ENCODE data around the gene IL16.

The IL16 gene

GRCh38 chr15:81244306-81244705, 47.6 kb downstream of the IL16 start:
- no peaks in the 10 kb centered on the region for H3K4me1 ChIP-seq (ENCODE audit: control insufficient read depth, insufficient read depth, low read length)
- no peaks in the 10 kb centered on the region for H3K9me3 ChIP-seq (ENCODE audit: control insufficient read depth, insufficient read depth, low read length)
- H3K4me3 ChIP-seq (ENCODE audit: low read depth, low read length) = no peak overlapping the region
- no peaks in the 10 kb centered on the region for H3K27me3 ChIP-seq (ENCODE audit: control insufficient read depth, insufficient read depth, low read length)
- H3K36me3 ChIP-seq (ENCODE audit: control insufficient read depth, insufficient read depth, low read length) = no peaks in the 10 kb centered on the region
- H3K9ac ChIP-seq (ENCODE audit: low read depth, low read length) = no peak overlapping the region

GRCh38 chr15:81253846-81254245, 57.2 kb downstream of the IL16 start:
- no peak overlapping the region for H3K4me3 ChIP-seq (ENCODE audit: low read depth, low read length)
- H3K36me3 ChIP-seq (ENCODE audit: control insufficient read depth, insufficient read depth, low read length) = no peaks in the 10 kb centered on the region
- H3K4me1 ChIP-seq (ENCODE audit: control insufficient read depth, insufficient read depth, low read length) = no peaks in the 10 kb centered on the region
- H3K9ac ChIP-seq (ENCODE audit: low read depth, low read length) = no peak overlapping the region
- no peaks in the 10 kb centered on the region for H3K9me3 ChIP-seq (ENCODE audit: control insufficient read depth, insufficient read depth, low read length)
- no peaks in the 10 kb centered on the region for H3K27me3 ChIP-seq (ENCODE audit: control insufficient read depth, insufficient read depth, low read length)

- H3K4me1 ChIP-seq (ENCODE audit: control insufficient read depth, insufficient read depth, low read length) = no peaks in the 10 kb centered on the region
- no peak overlapping the region for H3K9ac ChIP-seq (ENCODE audit: low read depth, low read length)
- no peaks in the 10 kb centered on the region for H3K9me3 ChIP-seq (ENCODE audit: control insufficient read depth, insufficient read depth, low read length)
- no peaks in the 10 kb centered on the region for H3K27me3 ChIP-seq (ENCODE audit: control insufficient read depth, insufficient read depth, low read length)
- H3K4me3 ChIP-seq (ENCODE audit: low read depth, low read length) = no peak overlapping the region
- H3K36me3 ChIP-seq (ENCODE audit: control insufficient read depth, insufficient read depth, low read length) = no peaks in the 10 kb centered on the region
Observed at GRCh38 chr15:81254277-81254915, 57.7 kb downstream of the IL16 start.

GRCh38 chr15:81254916-81255290, 58.2 kb downstream of the IL16 start:
- no peak overlapping the region for H3K4me3 ChIP-seq (ENCODE audit: low read depth, low read length)
- H3K4me1 ChIP-seq (ENCODE audit: control insufficient read depth, insufficient read depth, low read length) = no peaks in the 10 kb centered on the region
- H3K36me3 ChIP-seq (ENCODE audit: control insufficient read depth, insufficient read depth, low read length) = no peaks in the 10 kb centered on the region
- no peaks in the 10 kb centered on the region for H3K9me3 ChIP-seq (ENCODE audit: control insufficient read depth, insufficient read depth, low read length)
- H3K27me3 ChIP-seq (ENCODE audit: control insufficient read depth, insufficient read depth, low read length) = no peaks in the 10 kb centered on the region
- no peak overlapping the region for H3K9ac ChIP-seq (ENCODE audit: low read depth, low read length)

GRCh38 chr15:81255315-81255957, 58.8 kb downstream of the IL16 start:
- Histone ChIP-seq H3K27me3 (ENCODE audit: control insufficient read depth, insufficient read depth, low read length) (no peaks in the 10 kb centered on the region), H3K9ac (ENCODE audit: low read depth, low read length) (no peak overlapping the region), H3K9me3 (ENCODE audit: control insufficient read depth, insufficient read depth, low read length) (no peaks in the 10 kb centered on the region), H3K36me3 (ENCODE audit: control insufficient read depth, insufficient read depth, low read length) (no peaks in the 10 kb centered on the region), H3K4me3 (ENCODE audit: low read depth, low read length) (no peak overlapping the region), H3K4me1 (ENCODE audit: control insufficient read depth, insufficient read depth, low read length) (no peaks in the 10 kb centered on the region)

- Histone ChIP-seq H3K4me3 (ENCODE audit: low read depth, low read length) (no peak overlapping the region), H3K9me3 (ENCODE audit: control insufficient read depth, insufficient read depth, low read length) (no peaks in the 10 kb centered on the region), H3K9ac (ENCODE audit: low read depth, low read length) (no peak overlapping the region), H3K4me1 (ENCODE audit: control insufficient read depth, insufficient read depth, low read length) (no peaks in the 10 kb centered on the region), H3K27me3 (ENCODE audit: control insufficient read depth, insufficient read depth, low read length) (no peaks in the 10 kb centered on the region), H3K36me3 (ENCODE audit: control insufficient read depth, insufficient read depth, low read length) (no peaks in the 10 kb centered on the region)
Observed at GRCh38 chr15:81255958-81256320, 59.3 kb downstream of the IL16 start.

GRCh38 chr15:81256916-81257315, 60.2 kb downstream of the IL16 start:
- no peaks in the 10 kb centered on the region for H3K36me3 ChIP-seq (ENCODE audit: control insufficient read depth, insufficient read depth, low read length)
- no peak overlapping the region for H3K4me3 ChIP-seq (ENCODE audit: low read depth, low read length)

GRCh38 chr15:81257435-81257834, 60.8 kb downstream of the IL16 start:
- Histone ChIP-seq H3K9ac (ENCODE audit: low read depth, low read length) (no peak overlapping the region), H3K27me3 (ENCODE audit: control insufficient read depth, insufficient read depth, low read length) (no peaks in the 10 kb centered on the region), H3K4me3 (ENCODE audit: low read depth, low read length) (no peak overlapping the region)

More at GRCh38 chr15:81256916-81257315, 60.2 kb downstream of the IL16 start:
- Histone ChIP-seq H3K27me3 (ENCODE audit: control insufficient read depth, insufficient read depth, low read length) (no peaks in the 10 kb centered on the region), H3K9me3 (ENCODE audit: control insufficient read depth, insufficient read depth, low read length) (no peaks in the 10 kb centered on the region), H3K4me1 (ENCODE audit: control insufficient read depth, insufficient read depth, low read length) (no peaks in the 10 kb centered on the region), H3K9ac (ENCODE audit: low read depth, low read length) (no peak overlapping the region)

GRCh38 chr15:81258455-81258854, 61.8 kb downstream of the IL16 start:
- no peaks in the 10 kb centered on the region for H3K36me3 ChIP-seq (ENCODE audit: control insufficient read depth, insufficient read depth, low read length)

More at GRCh38 chr15:81257435-81257834, 60.8 kb downstream of the IL16 start:
- Histone ChIP-seq H3K36me3 (ENCODE audit: control insufficient read depth, insufficient read depth, low read length) (no peaks in the 10 kb centered on the region), H3K4me1 (ENCODE audit: control insufficient read depth, insufficient read depth, low read length) (no peaks in the 10 kb centered on the region), H3K9me3 (ENCODE audit: control insufficient read depth, insufficient read depth, low read length) (no peaks in the 10 kb centered on the region)

DNA sequence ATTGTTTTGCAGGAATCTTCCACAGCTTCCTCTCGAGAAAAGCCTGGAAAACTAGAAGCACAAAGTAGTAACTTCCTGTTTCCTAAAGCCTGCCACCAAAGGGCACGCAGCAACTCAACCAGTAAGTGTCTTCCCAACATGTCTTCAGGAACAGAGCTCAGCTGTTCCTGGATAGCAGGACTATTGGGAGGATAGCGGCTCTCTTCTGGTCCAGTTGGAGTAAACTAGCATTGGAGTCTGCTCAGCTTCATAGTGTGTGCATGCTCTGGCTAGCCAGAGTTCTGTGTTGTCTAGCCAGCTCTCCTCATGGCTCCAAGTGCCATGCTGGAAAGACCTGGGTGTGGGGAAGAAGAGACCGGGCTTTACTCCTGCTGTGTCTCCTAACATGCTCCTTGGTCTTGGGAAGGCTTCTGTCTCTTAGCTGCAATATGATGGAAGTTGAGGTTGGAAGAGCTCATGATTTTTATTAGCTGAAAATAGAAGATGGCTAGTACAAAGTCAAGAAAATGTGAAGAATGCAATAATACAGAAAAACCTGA, 63.1 kb downstream of the IL16 start:
- H3K36me3 ChIP-seq (ENCODE audit: control insufficient read depth, insufficient read depth, low read length) = no peaks in the 10 kb centered on the region
- no peaks in the 10 kb centered on the region for H3K4me1 ChIP-seq (ENCODE audit: control insufficient read depth, insufficient read depth, low read length)
- H3K4me3 ChIP-seq (ENCODE audit: low read depth, low read length) = no peak overlapping the region
- no peaks in the 10 kb centered on the region for H3K9me3 ChIP-seq (ENCODE audit: control insufficient read depth, insufficient read depth, low read length)
- H3K27me3 ChIP-seq (ENCODE audit: control insufficient read depth, insufficient read depth, low read length) = no peaks in the 10 kb centered on the region
- no peak overlapping the region for H3K9ac ChIP-seq (ENCODE audit: low read depth, low read length)

More at GRCh38 chr15:81258455-81258854, 61.8 kb downstream of the IL16 start:
- Histone ChIP-seq H3K4me1 (ENCODE audit: control insufficient read depth, insufficient read depth, low read length) (no peaks in the 10 kb centered on the region), H3K9ac (ENCODE audit: low read depth, low read length) (no peak overlapping the region), H3K9me3 (ENCODE audit: control insufficient read depth, insufficient read depth, low read length) (no peaks in the 10 kb centered on the region), H3K4me3 (ENCODE audit: low read depth, low read length) (no peak overlapping the region), H3K27me3 (ENCODE audit: control insufficient read depth, insufficient read depth, low read length) (no peaks in the 10 kb centered on the region)

DNA sequence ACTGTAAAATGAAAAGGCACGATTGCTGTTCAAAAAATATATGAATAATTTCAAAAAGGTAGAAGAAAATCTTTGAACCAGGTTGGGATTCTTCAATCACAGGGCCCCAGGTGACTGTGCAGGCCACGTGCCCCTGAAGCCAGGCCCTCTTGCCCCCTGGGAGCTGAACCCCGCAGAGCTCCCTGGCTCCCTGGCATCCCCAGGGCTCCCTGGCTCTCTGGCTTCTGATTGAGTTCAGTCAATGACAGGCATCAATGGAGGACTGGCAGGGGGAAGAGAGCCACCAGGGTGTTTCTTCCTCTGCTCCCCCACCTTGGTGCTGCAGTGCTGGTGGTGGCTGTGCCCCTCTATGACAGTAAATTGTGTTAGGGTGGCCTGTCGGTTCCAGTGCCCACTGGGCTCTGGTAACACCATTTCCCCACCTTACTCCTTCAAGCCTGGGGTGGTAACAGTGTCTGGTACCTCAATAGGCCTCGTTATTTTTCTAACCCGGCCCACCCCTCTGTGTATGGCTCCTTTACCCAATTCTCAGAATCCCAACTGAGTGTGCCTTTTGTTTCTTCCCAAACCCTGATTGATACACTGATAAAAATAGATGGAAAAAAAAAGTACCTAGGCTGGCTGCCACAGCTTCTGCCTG, 64.6 kb downstream of the IL16 start:
- no peak overlapping the region for H3K9ac ChIP-seq (ENCODE audit: low read depth, low read length)
- no peaks in the 10 kb centered on the region for H3K9me3 ChIP-seq (ENCODE audit: control insufficient read depth, insufficient read depth, low read length)
- H3K4me3 ChIP-seq (ENCODE audit: low read depth, low read length) = no peak overlapping the region
- no peaks in the 10 kb centered on the region for H3K36me3 ChIP-seq (ENCODE audit: control insufficient read depth, insufficient read depth, low read length)
- H3K4me1 ChIP-seq (ENCODE audit: control insufficient read depth, insufficient read depth, low read length) = peaks cover 7% of the 10 kb centered on the region
- no peaks in the 10 kb centered on the region for H3K27me3 ChIP-seq (ENCODE audit: control insufficient read depth, insufficient read depth, low read length)

DNA sequence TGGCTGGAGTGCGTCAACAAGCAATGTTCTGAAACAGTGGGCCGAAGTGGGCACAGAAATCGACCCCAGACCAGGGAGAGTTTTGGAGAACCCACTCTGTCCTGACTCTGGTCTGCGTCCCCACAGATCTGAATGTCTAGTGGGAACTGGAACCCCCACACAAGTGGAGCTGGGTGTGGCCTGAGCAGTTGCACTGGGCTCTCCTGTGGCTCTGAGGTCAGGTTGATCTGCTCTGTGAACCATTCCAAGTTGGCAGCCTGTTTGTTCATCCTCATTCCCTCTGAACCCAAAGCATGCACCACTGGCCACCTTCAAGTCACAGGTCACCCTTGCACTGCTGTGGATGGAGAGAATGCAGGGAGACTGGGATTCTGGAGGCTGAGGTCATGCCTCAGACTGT, 66.8 kb downstream of the IL16 start:
- Histone ChIP-seq H3K36me3 (ENCODE audit: control insufficient read depth, insufficient read depth, low read length) (no peaks in the 10 kb centered on the region), H3K9ac (ENCODE audit: low read depth, low read length) (no peak overlapping the region)

More for the DNA sequence above, 66.8 kb downstream of the IL16 start:
- Histone ChIP-seq H3K4me1 (ENCODE audit: control insufficient read depth, insufficient read depth, low read length) (peaks cover 8% of the 10 kb centered on the region), H3K27me3 (ENCODE audit: control insufficient read depth, insufficient read depth, low read length) (no peaks in the 10 kb centered on the region), H3K9me3 (ENCODE audit: control insufficient read depth, insufficient read depth, low read length) (no peaks in the 10 kb centered on the region), H3K4me3 (ENCODE audit: low read depth, low read length) (no peak overlapping the region)

Data from iPS-15b (cell line).